GM12874 (cell line): ENCODE results near the gene STRBP.

Source experiments
- TF ChIP-seq, protein P1 (sequence below): IDR thresholded peaks from 2 replicates; pipeline ENCODE4 v1.5.1; 2011; ENCODE audit warnings: low read depth, mild to moderate bottlenecking, control low read depth, low read length, moderate library complexity; ENCODE audit not compliant: insufficient read depth

STRBP gene

DNA sequence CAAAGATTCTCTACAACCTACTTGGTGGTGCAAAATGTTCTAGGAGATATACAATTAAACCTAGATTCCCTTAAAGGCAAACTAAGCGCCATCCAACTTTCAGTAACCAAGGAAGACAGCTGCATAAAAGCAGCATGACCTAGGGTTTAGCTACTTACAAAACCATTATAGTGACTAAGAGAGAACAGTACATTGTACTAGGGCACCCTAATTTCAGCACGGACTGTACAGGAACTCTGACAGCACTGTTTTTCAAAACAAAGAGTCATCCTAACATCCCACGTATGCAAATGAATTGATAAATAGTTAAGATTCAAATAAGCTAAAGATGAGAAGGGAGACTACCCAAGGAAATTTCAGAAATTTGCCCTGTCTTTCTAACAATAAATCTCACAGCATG is 30.0 kb downstream of the STRBP start:
- TF ChIP-seq, protein P1, sequence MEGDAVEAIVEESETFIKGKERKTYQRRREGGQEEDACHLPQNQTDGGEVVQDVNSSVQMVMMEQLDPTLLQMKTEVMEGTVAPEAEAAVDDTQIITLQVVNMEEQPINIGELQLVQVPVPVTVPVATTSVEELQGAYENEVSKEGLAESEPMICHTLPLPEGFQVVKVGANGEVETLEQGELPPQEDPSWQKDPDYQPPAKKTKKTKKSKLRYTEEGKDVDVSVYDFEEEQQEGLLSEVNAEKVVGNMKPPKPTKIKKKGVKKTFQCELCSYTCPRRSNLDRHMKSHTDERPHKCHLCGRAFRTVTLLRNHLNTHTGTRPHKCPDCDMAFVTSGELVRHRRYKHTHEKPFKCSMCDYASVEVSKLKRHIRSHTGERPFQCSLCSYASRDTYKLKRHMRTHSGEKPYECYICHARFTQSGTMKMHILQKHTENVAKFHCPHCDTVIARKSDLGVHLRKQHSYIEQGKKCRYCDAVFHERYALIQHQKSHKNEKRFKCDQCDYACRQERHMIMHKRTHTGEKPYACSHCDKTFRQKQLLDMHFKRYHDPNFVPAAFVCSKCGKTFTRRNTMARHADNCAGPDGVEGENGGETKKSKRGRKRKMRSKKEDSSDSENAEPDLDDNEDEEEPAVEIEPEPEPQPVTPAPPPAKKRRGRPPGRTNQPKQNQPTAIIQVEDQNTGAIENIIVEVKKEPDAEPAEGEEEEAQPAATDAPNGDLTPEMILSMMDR, result no peak

DNA sequence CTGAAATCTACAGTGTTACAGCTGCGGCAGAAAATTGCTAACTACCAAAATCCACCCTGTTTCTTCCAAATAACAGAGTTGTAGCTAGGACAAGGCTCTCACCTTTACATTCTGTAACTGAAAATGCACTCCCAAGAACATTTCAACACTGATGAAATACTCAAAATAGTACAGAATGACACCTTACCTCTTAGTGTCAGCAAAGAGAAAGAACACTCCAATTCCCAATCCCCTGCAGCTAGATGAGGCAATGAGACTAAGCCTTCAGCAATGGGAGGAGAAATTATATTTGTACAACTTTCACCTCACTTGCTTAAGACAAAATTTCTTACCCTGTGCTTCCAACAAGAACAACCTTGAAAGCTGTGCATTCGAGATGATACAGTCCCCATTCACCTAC is 31.2 kb downstream of the STRBP start:
- TF ChIP-seq, protein P1, result no peak

DNA sequence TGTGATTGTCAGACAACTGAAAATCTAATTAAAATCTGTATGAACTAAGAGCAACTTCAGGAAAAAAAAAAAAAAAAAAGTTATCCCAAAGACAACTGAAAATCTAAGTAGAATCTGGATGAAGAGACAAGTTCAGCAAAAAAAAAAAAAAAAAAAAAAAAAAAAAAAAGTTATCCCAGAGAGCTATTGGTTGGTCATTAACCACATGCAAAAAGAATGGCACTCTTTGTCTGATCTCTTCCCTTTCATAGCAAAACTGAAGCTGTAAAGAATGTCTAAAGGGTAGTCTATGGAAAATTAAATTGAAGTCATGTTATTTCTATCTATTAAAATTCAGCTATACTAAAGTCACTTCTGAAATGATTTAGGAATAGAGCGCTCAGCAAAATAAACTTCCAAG is 32.9 kb downstream of the STRBP start:
- TF ChIP-seq, protein P1, result no peak

DNA sequence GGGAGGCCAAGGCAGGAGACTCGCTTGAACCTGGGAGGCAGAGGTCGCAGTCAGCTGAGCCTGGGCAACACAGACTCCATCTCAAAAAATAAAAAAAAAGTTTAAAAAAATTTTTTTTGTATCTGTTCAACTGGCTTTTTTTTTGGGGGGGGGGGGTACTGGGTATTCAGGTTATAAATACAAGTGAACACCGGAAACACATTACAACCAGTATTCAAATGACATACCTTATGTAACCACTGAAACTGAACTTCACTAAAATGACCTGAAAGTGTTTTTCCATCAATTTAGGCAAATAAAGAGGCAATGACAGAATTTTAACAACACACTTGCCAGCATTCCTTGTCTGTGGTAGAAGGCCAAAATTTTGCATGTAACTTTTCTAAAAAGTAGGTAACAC is 33.5 kb downstream of the STRBP start:
- TF ChIP-seq, protein P1, result no peak

DNA sequence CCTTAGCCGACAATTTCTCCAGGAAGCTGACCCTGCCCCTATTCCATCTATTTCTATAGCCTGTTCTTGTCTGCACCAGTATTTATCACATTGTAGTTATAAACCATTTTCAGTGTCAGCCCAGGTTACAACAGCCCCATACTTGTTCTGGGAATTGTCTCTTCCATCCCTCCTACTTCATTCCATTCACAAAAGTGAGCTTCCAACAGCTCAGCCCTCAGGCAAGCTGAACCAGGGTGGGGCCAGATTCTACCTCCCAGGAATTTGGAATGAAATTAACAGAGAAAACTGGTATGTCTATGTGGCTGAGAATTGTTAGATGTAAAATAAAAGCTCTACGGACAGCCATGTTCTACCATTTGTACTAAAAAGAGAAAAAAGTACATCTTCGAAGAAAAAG is 36.1 kb downstream of the STRBP start:
- TF ChIP-seq, protein P1, result no peak

DNA sequence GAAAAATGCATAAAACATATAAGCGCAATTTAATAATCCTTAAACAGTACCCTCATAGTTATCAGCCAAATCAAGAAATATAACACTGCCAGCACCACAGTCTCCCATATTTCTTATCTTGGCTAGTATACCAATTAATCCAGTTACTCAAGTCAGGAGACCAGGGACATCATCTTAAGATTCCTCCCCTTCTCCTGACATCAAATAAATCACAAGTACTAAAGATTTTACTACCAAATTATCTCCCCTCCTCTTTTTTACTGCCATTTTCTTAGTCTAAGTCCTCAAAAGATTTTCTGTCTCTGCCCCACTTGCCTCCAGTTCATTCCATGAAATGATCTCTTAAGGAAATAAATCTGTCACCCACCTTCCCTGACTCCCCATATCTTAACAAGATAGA is 37.0 kb downstream of the STRBP start:
- TF ChIP-seq, protein P1, result no peak

DNA sequence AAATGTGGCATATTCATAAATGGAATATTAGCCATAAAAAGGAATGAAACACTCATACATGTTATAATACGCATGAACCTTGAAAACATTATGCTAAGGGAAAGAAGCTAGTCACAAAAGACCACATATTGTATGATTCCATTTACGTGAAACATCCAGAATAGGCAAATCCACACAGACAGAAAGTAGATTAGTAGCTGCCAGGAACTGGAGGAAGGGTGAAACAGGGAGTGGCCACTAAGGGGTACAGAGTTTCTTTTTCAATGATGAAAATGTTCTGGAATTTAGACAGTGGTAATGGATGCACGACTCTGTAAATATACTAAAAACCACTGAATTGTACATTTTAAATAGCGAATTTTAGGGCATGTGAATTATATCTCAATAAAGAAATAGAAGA is 39.4 kb downstream of the STRBP start:
- TF ChIP-seq, protein P1, result no peak

DNA sequence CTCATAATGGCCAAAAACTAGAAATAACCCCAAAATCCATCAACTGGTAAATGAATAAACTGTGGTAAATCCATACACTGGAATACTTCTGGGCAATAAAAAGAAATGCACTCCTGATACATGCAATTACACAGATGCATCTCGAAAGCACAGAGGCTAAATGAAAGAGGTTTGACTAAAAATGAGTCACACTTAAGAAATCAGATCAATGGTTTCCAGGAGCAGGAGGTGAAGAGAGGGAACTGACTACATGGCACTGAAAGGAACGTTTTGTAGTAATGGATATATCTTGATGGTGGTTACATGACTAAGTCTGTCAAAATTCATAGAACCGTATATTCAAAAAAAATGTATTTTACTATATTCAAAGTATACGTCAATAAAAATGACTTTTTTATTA is 42.4 kb downstream of the STRBP start:
- TF ChIP-seq, protein P1, result no peak
